Right forelimb (tissue), 1 donor: Measurements from ENCODE around the gene ARRB1.
"Not testable (repeated sequence)": the region's sequence is repeated elsewhere in the genome, so short reads cannot be mapped to it uniquely, and the experiment has no call there.

ENCODE experiments used
- DNase-seq: peaks from one replicate; pipeline ENCODE4 v3.0.0-alpha.2; 2018

The ARRB1 gene

GRCh38 chr11:75320046-75320618 is 31.3 kb downstream of the ARRB1 start:
- DNase-seq = no peak

- no peak for DNase-seq
Measured at GRCh38 chr11:75319035-75319877, 32.2 kb downstream of the ARRB1 start.

- no peak for DNase-seq
Measured at GRCh38 chr11:75317446-75318122, 33.9 kb downstream of the ARRB1 start.

- no peak for DNase-seq
Measured at GRCh38 chr11:75315439-75315805, 36.0 kb downstream of the ARRB1 start.

GRCh38 chr11:75314771-75315438 is 36.6 kb downstream of the ARRB1 start:
- DNase-seq = no peak

- no peak for DNase-seq
Measured at GRCh38 chr11:75313513-75314272, 37.8 kb downstream of the ARRB1 start.

- DNase-seq = no peak
Measured at GRCh38 chr11:75312346-75312745, 39.1 kb downstream of the ARRB1 start.

GRCh38 chr11:75311858-75312288 is 39.6 kb downstream of the ARRB1 start:
- DNase-seq = peak; percentile 79

GRCh38 chr11:75308986-75309385 is 42.5 kb downstream of the ARRB1 start:
- DNase-seq = no peak

GRCh38 chr11:75308116-75308515 is 43.3 kb downstream of the ARRB1 start:
- DNase-seq = no peak

GRCh38 chr11:75307058-75307457 is 44.4 kb downstream of the ARRB1 start:
- DNase-seq = no peak

GRCh38 chr11:75306529-75306928 is 44.9 kb downstream of the ARRB1 start:
- no peak for DNase-seq

GRCh38 chr11:75305993-75306392 is 45.5 kb downstream of the ARRB1 start:
- no peak for DNase-seq

GRCh38 chr11:75305452-75305851 is 46.0 kb downstream of the ARRB1 start:
- DNase-seq = no peak

GRCh38 chr11:75304941-75305340 is 46.5 kb downstream of the ARRB1 start:
- DNase-seq = not testable (repeated sequence)

GRCh38 chr11:75303544-75304224 is 47.8 kb downstream of the ARRB1 start:
- no peak for DNase-seq

GRCh38 chr11:75302371-75302770 is 49.1 kb downstream of the ARRB1 start:
- no peak for DNase-seq

GRCh38 chr11:75301601-75302345 is 49.7 kb downstream of the ARRB1 start:
- DNase-seq = no peak

GRCh38 chr11:75301131-75301530 is 50.3 kb downstream of the ARRB1 start:
- DNase-seq = no peak

GRCh38 chr11:75298976-75299260 is 52.5 kb downstream of the ARRB1 start:
- no peak for DNase-seq

- no peak for DNase-seq
Measured at GRCh38 chr11:75298191-75298975, 53.1 kb downstream of the ARRB1 start.
